GM21360 (cell line): ENCODE results near the gene CGB8.

ENCODE experiments used
- ATAC-seq: cut with Tn5 transposase; IDR thresholded peaks from one replicate; pipeline ENCODE4 v1.9.1; 2021; ENCODE audit warnings: mild to moderate bottlenecking, moderate library complexity; ENCODE audit not compliant: unreplicated experiment

CGB8 gene

GRCh38 chr19:49011194-49011593 is 37.7 kb downstream of the CGB8 start:
- ATAC-seq = no peak

GRCh38 chr19:49010453-49010852 is 38.5 kb downstream of the CGB8 start:
- no peak for ATAC-seq

GRCh38 chr19:49009828-49010227 is 39.1 kb downstream of the CGB8 start:
- no peak for ATAC-seq

GRCh38 chr19:49006905-49007304 is 42.0 kb downstream of the CGB8 start:
- ATAC-seq = no peak

GRCh38 chr19:49004964-49005614 is 43.8 kb downstream of the CGB8 start:
- no peak for ATAC-seq

GRCh38 chr19:49004133-49004532 is 44.8 kb downstream of the CGB8 start:
- ATAC-seq = no peak

GRCh38 chr19:48999481-49000325 is 49.2 kb downstream of the CGB8 start:
- no peak for ATAC-seq

GRCh38 chr19:48997972-48998371 is 50.9 kb downstream of the CGB8 start:
- no peak for ATAC-seq
